ENCODE measurements around the gene CTTN. TPM values are rescaled to one million over a fixed set of nuclear protein-coding genes. Genes with fewer than 3 reads are reported as not detected.

The CTTN gene
- total and polyA plus RNA-seq, 9 of the 15 experiments (the other 6 are each of a cell fraction or from before 2014, with no cell fraction given), result 9.9 to 158 (median 99.7) TPM

GRCh38 chr11:70397983-70398833 lies at the start of gene CTTN (continued):
- TF ChIP-seq ZNF143 (CRISPR knock-in tag; IDR thresholded peaks at IDR 0.05) (0 out of 2 replicates have a peak, but pooled peaks have one; percentile 27), EGR1 (conservative IDR thresholded peaks at IDR 0.05) (peak; percentile 41; the same call in 1 of the 2 replicates), POLR2B (IDR thresholded peaks at IDR 0.05; ENCODE audit: low read depth, partially characterized antibody) (peak; percentile 56), ZNF354B (CRISPR knock-in tag; IDR thresholded peaks at IDR 0.05) (no peak), SMAD1 (IDR thresholded peaks at IDR 0.05; ENCODE audit: low read depth, low read length, partially characterized antibody) (peak; percentile 36), ZNF347 (CRISPR knock-in tag; IDR thresholded peaks at IDR 0.05; ENCODE audit: low read depth) (no peak), HDAC2 (IDR thresholded peaks at IDR 0.05) (peak; percentile 70; the same call in 1 of the 2 replicates), PHF8 (IDR thresholded peaks at IDR 0.05; ENCODE audit: borderline replicate concordance, low read length) (peak; percentile 80; the same call in 1 of the 2 replicates), ZNF282 (CRISPR knock-in tag; IDR thresholded peaks at IDR 0.05) (0 out of 2 replicates have a peak, but pooled peaks have one; percentile 28), RHOXF2B (CRISPR knock-in tag; conservative IDR thresholded peaks at IDR 0.05) (no peak), FUS (optimal IDR thresholded peaks at IDR 0.05; ENCODE audit: low read depth, low read length) (peak; percentile 34), ZFP30 (CRISPR knock-in tag; IDR thresholded peaks at IDR 0.05; ENCODE audit: borderline replicate concordance) (no peak), FOXP1 (CRISPR knock-in tag; IDR thresholded peaks at IDR 0.05) (peak; percentile 39; the same call in 1 of the 2 replicates)
- TF ChIP-seq, protein P1, sequence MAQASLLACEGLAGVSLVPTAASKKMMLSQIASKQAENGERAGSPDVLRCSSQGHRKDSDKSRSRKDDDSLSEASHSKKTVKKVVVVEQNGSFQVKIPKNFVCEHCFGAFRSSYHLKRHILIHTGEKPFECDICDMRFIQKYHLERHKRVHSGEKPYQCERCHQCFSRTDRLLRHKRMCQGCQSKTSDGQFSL (CRISPR knock-in tag; IDR thresholded peaks at IDR 0.05), result peak; percentile 34; the same call in 1 of the 2 replicates
- TF ChIP-seq, protein P1 (tag; IDR thresholded peaks at IDR 0.05), result no peak
- TF ChIP-seq, protein P2, sequence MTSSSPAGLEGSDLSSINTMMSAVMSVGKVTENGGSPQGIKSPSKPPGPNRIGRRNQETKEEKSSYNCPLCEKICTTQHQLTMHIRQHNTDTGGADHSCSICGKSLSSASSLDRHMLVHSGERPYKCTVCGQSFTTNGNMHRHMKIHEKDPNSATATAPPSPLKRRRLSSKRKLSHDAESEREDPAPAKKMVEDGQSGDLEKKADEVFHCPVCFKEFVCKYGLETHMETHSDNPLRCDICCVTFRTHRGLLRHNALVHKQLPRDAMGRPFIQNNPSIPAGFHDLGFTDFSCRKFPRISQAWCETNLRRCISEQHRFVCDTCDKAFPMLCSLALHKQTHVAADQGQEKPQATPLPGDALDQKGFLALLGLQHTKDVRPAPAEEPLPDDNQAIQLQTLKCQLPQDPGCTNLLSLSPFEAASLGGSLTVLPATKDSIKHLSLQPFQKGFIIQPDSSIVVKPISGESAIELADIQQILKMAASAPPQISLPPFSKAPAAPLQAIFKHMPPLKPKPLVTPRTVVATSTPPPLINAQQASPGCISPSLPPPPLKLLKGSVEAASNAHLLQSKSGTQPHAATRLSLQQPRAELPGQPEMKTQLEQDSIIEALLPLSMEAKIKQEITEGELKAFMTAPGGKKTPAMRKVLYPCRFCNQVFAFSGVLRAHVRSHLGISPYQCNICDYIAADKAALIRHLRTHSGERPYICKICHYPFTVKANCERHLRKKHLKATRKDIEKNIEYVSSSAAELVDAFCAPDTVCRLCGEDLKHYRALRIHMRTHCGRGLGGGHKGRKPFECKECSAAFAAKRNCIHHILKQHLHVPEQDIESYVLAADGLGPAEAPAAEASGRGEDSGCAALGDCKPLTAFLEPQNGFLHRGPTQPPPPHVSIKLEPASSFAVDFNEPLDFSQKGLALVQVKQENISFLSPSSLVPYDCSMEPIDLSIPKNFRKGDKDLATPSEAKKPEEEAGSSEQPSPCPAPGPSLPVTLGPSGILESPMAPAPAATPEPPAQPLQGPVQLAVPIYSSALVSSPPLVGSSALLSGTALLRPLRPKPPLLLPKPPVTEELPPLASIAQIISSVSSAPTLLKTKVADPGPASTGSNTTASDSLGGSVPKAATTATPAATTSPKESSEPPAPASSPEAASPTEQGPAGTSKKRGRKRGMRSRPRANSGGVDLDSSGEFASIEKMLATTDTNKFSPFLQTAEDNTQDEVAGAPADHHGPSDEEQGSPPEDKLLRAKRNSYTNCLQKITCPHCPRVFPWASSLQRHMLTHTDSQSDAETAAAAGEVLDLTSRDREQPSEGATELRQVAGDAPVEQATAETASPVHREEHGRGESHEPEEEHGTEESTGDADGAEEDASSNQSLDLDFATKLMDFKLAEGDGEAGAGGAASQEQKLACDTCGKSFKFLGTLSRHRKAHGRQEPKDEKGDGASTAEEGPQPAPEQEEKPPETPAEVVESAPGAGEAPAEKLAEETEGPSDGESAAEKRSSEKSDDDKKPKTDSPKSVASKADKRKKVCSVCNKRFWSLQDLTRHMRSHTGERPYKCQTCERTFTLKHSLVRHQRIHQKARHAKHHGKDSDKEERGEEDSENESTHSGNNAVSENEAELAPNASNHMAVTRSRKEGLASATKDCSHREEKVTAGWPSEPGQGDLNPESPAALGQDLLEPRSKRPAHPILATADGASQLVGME (CRISPR knock-in tag; IDR thresholded peaks at IDR 0.05), result peak; percentile 57; the same call in 1 of the 2 replicates
- TF ChIP-seq, protein P3, sequence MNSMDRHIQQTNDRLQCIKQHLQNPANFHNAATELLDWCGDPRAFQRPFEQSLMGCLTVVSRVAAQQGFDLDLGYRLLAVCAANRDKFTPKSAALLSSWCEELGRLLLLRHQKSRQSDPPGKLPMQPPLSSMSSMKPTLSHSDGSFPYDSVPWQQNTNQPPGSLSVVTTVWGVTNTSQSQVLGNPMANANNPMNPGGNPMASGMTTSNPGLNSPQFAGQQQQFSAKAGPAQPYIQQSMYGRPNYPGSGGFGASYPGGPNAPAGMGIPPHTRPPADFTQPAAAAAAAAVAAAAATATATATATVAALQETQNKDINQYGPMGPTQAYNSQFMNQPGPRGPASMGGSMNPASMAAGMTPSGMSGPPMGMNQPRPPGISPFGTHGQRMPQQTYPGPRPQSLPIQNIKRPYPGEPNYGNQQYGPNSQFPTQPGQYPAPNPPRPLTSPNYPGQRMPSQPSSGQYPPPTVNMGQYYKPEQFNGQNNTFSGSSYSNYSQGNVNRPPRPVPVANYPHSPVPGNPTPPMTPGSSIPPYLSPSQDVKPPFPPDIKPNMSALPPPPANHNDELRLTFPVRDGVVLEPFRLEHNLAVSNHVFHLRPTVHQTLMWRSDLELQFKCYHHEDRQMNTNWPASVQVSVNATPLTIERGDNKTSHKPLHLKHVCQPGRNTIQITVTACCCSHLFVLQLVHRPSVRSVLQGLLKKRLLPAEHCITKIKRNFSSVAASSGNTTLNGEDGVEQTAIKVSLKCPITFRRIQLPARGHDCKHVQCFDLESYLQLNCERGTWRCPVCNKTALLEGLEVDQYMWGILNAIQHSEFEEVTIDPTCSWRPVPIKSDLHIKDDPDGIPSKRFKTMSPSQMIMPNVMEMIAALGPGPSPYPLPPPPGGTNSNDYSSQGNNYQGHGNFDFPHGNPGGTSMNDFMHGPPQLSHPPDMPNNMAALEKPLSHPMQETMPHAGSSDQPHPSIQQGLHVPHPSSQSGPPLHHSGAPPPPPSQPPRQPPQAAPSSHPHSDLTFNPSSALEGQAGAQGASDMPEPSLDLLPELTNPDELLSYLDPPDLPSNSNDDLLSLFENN (IDR thresholded peaks at IDR 0.05; ENCODE audit: low read depth in 2 of 2, low read length in 2 of 2), result 0 out of 4 replicates have a peak, but pooled peaks of 1 of the 2 experiments have one; percentile 37

All from K562 (cell line).